ENCODE data around the gene KRT75.

The KRT75 gene

DNA sequence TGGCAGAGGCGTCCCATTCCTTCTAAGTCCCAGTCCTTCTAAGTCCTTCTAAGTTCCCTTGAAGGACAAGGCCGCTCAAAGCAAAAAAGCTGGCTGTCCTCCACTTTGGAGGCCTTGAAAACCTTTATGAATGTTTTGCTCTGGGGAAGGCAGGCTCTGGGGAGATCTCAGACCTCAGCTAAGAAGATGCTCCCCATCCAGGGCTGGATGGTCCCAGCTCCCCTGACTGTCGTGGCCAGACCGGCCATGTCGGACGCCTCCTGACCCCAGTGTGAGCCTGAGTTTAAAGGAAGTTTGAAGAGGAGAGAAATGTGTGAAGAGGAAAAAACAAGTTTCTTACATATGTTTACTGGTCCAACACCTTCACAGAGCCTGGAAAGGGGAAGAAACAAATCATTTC, 54.6 kb downstream of the KRT75 start:
- no peak overlapping the region for H3K27ac ChIP-seq
- TF ChIP-seq, protein P1, sequence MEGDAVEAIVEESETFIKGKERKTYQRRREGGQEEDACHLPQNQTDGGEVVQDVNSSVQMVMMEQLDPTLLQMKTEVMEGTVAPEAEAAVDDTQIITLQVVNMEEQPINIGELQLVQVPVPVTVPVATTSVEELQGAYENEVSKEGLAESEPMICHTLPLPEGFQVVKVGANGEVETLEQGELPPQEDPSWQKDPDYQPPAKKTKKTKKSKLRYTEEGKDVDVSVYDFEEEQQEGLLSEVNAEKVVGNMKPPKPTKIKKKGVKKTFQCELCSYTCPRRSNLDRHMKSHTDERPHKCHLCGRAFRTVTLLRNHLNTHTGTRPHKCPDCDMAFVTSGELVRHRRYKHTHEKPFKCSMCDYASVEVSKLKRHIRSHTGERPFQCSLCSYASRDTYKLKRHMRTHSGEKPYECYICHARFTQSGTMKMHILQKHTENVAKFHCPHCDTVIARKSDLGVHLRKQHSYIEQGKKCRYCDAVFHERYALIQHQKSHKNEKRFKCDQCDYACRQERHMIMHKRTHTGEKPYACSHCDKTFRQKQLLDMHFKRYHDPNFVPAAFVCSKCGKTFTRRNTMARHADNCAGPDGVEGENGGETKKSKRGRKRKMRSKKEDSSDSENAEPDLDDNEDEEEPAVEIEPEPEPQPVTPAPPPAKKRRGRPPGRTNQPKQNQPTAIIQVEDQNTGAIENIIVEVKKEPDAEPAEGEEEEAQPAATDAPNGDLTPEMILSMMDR (conservative IDR thresholded peaks at IDR 0.05) = no peak

DNA sequence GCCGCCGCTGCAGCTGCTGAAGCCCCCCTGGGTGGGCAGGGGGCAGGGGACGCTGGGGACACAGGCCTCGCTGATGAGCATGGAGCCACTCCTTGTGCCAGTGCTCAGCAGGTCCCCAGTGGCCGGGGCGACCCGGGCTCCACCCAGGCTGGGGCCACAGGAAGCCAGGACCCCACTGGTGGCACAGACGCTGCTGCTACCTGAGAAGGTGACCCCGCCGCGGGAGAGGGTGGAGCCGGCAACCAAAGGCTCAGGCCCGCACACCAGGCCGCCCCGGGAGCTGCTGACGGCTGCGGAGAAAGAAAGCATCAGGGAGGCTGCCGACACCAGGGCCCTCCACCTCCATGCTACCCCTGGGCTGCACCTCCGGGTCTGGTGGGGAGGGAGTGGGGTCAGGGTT, 56.1 kb downstream of the KRT75 start:
- TF ChIP-seq, protein P1 (conservative IDR thresholded peaks at IDR 0.05) = no peak
- no peak overlapping the region for H3K27ac ChIP-seq

GRCh38 chr12:52377266-52377665, 56.9 kb downstream of the KRT75 start:
- TF ChIP-seq, protein P1 (conservative IDR thresholded peaks at IDR 0.05) = no peak
- H3K27ac ChIP-seq = no peak overlapping the region
